HepG2 (cell line): Measurements from ENCODE around the gene CNTD1. TPM values are rescaled to one million over a fixed set of nuclear protein-coding genes. Genes with fewer than 3 reads are reported as not detected.

Experiments used
- ATF2 ChIP-seq: sonication (generic); formaldehyde crosslinking; IDR thresholded peaks from 2 replicates; pipeline ENCODE4 v1.4.0; 2020; ENCODE audit warnings: missing genetic modification reagents
- BHLHE40 ChIP-seq: IDR thresholded peaks from 2 replicates; pipeline ENCODE4 v1.6.1; 2011; ENCODE audit warnings: low read length, improper control_type of control experiment
- ERF ChIP-seq: IDR thresholded peaks from 2 replicates; pipeline ENCODE4 v1.6.1; 2018; ENCODE audit warnings: missing biosample characterization, missing genetic modification reagents
- FOSL1 ChIP-seq: sonication (generic); formaldehyde crosslinking; IDR thresholded peaks from 2 replicates; pipeline ENCODE4 v1.9.0; 2021; ENCODE audit warnings: missing genetic modification reagents, borderline replicate concordance
- NFAT5 ChIP-seq: sonication (generic); formaldehyde crosslinking; IDR thresholded peaks from 2 replicates; pipeline ENCODE4 v1.4.0; 2020; ENCODE audit warnings: missing genetic modification reagents
- NFIC ChIP-seq: IDR thresholded peaks from 2 replicates; pipeline ENCODE4 v1.6.1; 2012; ENCODE audit warnings: mild to moderate bottlenecking, low read length, inconsistent platforms
- PHF5A ChIP-seq: IDR thresholded peaks from one replicate; pipeline ENCODE4 v1.6.1; 2018; ENCODE audit warnings: low read depth, missing genetic modification reagents; ENCODE audit not compliant: unreplicated experiment
- SIX4 ChIP-seq: sonication (generic); formaldehyde crosslinking; IDR thresholded peaks from 2 replicates; pipeline ENCODE4 v1.4.0; 2020; ENCODE audit warnings: missing genetic modification reagents
- SRSF1 ChIP-seq: fragments of 200-400 bp; formaldehyde crosslinking; optimal IDR thresholded peaks from 2 replicates; pipeline ENCODE3; 2017; ENCODE audit warnings: mild to moderate bottlenecking, low read depth, low read length, moderate library complexity
- WIZ ChIP-seq: sonication (generic); formaldehyde crosslinking; IDR thresholded peaks from 2 replicates; pipeline ENCODE4 v1.5.1; 2020; ENCODE audit warnings: mild to moderate bottlenecking, missing genetic modification reagents
- ZBTB21 ChIP-seq: sonication (generic); formaldehyde crosslinking; IDR thresholded peaks from 2 replicates; pipeline ENCODE4 v1.4.0; 2020; ENCODE audit warnings: missing genetic modification reagents
- ZBTB7A ChIP-seq: sonication (generic); formaldehyde crosslinking; IDR thresholded peaks from 2 replicates; pipeline ENCODE4 v1.8.0; 2022; ENCODE audit warnings: mild to moderate bottlenecking, missing genetic modification reagents
- ZFYVE20 ChIP-seq: sonication (generic); formaldehyde crosslinking; IDR thresholded peaks from 2 replicates; pipeline ENCODE4 v1.8.0; 2023; ENCODE audit warnings: low read depth, mild to moderate bottlenecking, moderate library complexity, missing genetic modification reagents, borderline replicate concordance
- ZNF207 ChIP-seq: fragments of 450-650 bp; IDR thresholded peaks from 2 replicates; pipeline ENCODE4 v1.6.1; 2016; ENCODE audit warnings: antibody characterized with exemption, borderline replicate concordance
- ZNF253 ChIP-seq: sonication (generic); formaldehyde crosslinking; IDR thresholded peaks from 2 replicates; pipeline ENCODE4 v1.8.0; 2022; ENCODE audit warnings: mild to moderate bottlenecking, missing genetic modification reagents, borderline replicate concordance
- ZNF281 ChIP-seq: sonication (generic); formaldehyde crosslinking; IDR thresholded peaks from 2 replicates; pipeline ENCODE4 v1.4.0; 2020; ENCODE audit warnings: missing genetic modification reagents, borderline replicate concordance
- ZNF563 ChIP-seq: sonication (generic); formaldehyde crosslinking; IDR thresholded peaks from 2 replicates; pipeline ENCODE4 v1.8.0; 2022; ENCODE audit warnings: mild to moderate bottlenecking, moderate library complexity, missing genetic modification reagents
- ZNF615 ChIP-seq: sonication (generic); formaldehyde crosslinking; IDR thresholded peaks from 2 replicates; pipeline ENCODE4 v1.5.0; 2020; ENCODE audit warnings: mild to moderate bottlenecking, missing genetic modification reagents, borderline replicate concordance
- ZNF777 ChIP-seq: sonication (generic); formaldehyde crosslinking; IDR thresholded peaks from 2 replicates; pipeline ENCODE4 v1.4.0; 2020; ENCODE audit warnings: missing genetic modification reagents
- polyA plus RNA-seq, 8 experiments: library from polyadenylated mRNA; depleted of rRNA in 3 of 8; stranded (reverse) in 7 of 8; unstranded in 1 of 8; fragments of >200 nt; fragmentation: Illumina TruSeq in 4 of 8; extraction: Trizol in 4 of 8; gene quantifications; 2 replicates each; pipeline versions ENCODE4 v1.2.1 to v1.2.3, GENCODE V29; 2011 to 2016; ENCODE audit warnings: low read depth in 4 of 8, missing spikeins in 1 of 8, mixed read lengths in 1 of 8; ENCODE audit not compliant: insufficient read depth in 1 of 8
- total RNA-seq, 5 experiments: library from RNA; depleted of rRNA; stranded (reverse); fragments of >200 nt; fragmentation: Illumina TruSeq; extraction: Trizol; gene quantifications; 2 replicates each; pipeline ENCODE4 v1.2.3, GENCODE V29; 2016; ENCODE audit warnings: low read depth in 1 of 5

Gene CNTD1
- total and polyA plus RNA-seq, 2 of the 13 experiments (the other 11 are each of a cell fraction or from before 2014, with no cell fraction given) = 0.11 to 0.15 TPM

- TF ChIP-seq ZNF615 (CRISPR knock-in tag) (no peak), ZNF281 (CRISPR knock-in tag) (peak; percentile 59; the same call in 1 of the 2 replicates), WIZ (CRISPR knock-in tag) (no peak), FOSL1 (CRISPR knock-in tag) (peak; percentile 1; the same call in 1 of the 2 replicates), PHF5A (peak; percentile 50), ATF2 (CRISPR knock-in tag) (peak; percentile 89), ZNF253 (0 out of 2 replicates have a peak, but pooled peaks have one; percentile 31), ZNF207 (no peak), ZFYVE20 (CRISPR knock-in tag) (no peak), BHLHE40 (peak; percentile 22; the same call in 1 of the 2 replicates), ERF (peak; percentile 98), ZBTB21 (CRISPR knock-in tag) (peak; percentile 75; the same call in 1 of the 2 replicates), NFIC (peak; percentile 38; the same call in 1 of the 2 replicates), NFAT5 (CRISPR knock-in tag) (0 out of 2 replicates have a peak, but pooled peaks have one; percentile 58), ZNF777 (peak; percentile 62; the same call in 1 of the 2 replicates), SRSF1 (peak; percentile 96), ZBTB7A (CRISPR knock-in tag) (peak; percentile 79), ZNF563 (peak; percentile 83; the same call in 1 of the 2 replicates), SIX4 (CRISPR knock-in tag) (peak; percentile 83)
These were observed 25.2 kb upstream of the CNTD1 start, which contains the start of gene VPS25 (continued) for GRCh38 chr17:42773290-42774035.
